ENCODE measurements around the gene FNDC3B.
A peak's percentile ranks its signal among the peaks of the same experiment; 100 is the strongest.

The FNDC3B gene

GRCh38 chr3:172044833-172045585 lies 5.6 kb downstream of the FNDC3B start:
- H3K27me3 ChIP-seq (ENCODE audit: insufficient read depth, low read length, poor library complexity, severe bottlenecking) = no peaks in the 10 kb centered on the region
- H3K9me3 ChIP-seq (ENCODE audit: insufficient read depth, low read depth, low read length) = no peaks in the 10 kb centered on the region
- peaks cover 31% of the 10 kb centered on the region for H3K4me1 ChIP-seq (ENCODE audit: insufficient read depth, low read length, poor library complexity, severe bottlenecking)
- peak overlapping the region; percentile 5 for H3K4me2 ChIP-seq (ENCODE audit: low read depth, low read length, poor library complexity, severe bottlenecking)
- H3K9ac ChIP-seq (ENCODE audit: low read depth, low read length, poor library complexity, severe bottlenecking) = no peak overlapping the region
- peaks cover 65% of the 10 kb centered on the region for H3K79me2 ChIP-seq (ENCODE audit: insufficient read depth, low read length)
- no peak for TF ChIP-seq CTCF (conservative IDR thresholded peaks at IDR 0.05; ENCODE audit: low read length)
- no peak for TF ChIP-seq EZH2phosphoT487 (IDR thresholded peaks at IDR 0.05; ENCODE audit: borderline replicate concordance)
- no peaks in the 10 kb centered on the region for H3F3A ChIP-seq (ENCODE audit: low read depth)
- no peaks in the 10 kb centered on the region for H3K36me3 ChIP-seq (ENCODE audit: insufficient read depth, low read length)
- H4K20me1 ChIP-seq (ENCODE audit: insufficient read depth, low read length, poor library complexity, severe bottlenecking) = peaks cover 27% of the 10 kb centered on the region
- H2AFZ ChIP-seq (ENCODE audit: low read length) = no peak overlapping the region
- no peaks in the 10 kb centered on the region for H3K9me2 ChIP-seq (replicated peaks; ENCODE audit: low read depth, low read length)
- no peak overlapping the region for H3K4me3 ChIP-seq (ENCODE audit: low read length, poor library complexity, severe bottlenecking)

GRCh38 chr3:172046268-172046915 lies 7.0 kb downstream of the FNDC3B start:
- TF ChIP-seq CTCF (conservative IDR thresholded peaks at IDR 0.05; ENCODE audit: low read length) = no peak
- Histone ChIP-seq H3K9ac (ENCODE audit: low read depth, low read length, poor library complexity, severe bottlenecking) (no peak overlapping the region), H4K20me1 (ENCODE audit: insufficient read depth, low read length, poor library complexity, severe bottlenecking) (peaks cover 19% of the 10 kb centered on the region), H3K9me3 (ENCODE audit: insufficient read depth, low read depth, low read length) (no peaks in the 10 kb centered on the region), H3K4me3 (ENCODE audit: low read length, poor library complexity, severe bottlenecking) (no peak overlapping the region), H3K9me2 (replicated peaks; ENCODE audit: low read depth, low read length) (no peaks in the 10 kb centered on the region), H2AFZ (ENCODE audit: low read length) (no peak overlapping the region), H3K36me3 (ENCODE audit: insufficient read depth, low read length) (no peaks in the 10 kb centered on the region), H3K4me2 (ENCODE audit: low read depth, low read length, poor library complexity, severe bottlenecking) (peak overlapping the region; percentile 21), H3K27me3 (ENCODE audit: insufficient read depth, low read length, poor library complexity, severe bottlenecking) (no peaks in the 10 kb centered on the region), H3F3A (ENCODE audit: low read depth) (no peaks in the 10 kb centered on the region), H3K79me2 (ENCODE audit: insufficient read depth, low read length) (peaks cover 51% of the 10 kb centered on the region), H3K4me1 (ENCODE audit: insufficient read depth, low read length, poor library complexity, severe bottlenecking) (peaks cover 24% of the 10 kb centered on the region)

DNA sequence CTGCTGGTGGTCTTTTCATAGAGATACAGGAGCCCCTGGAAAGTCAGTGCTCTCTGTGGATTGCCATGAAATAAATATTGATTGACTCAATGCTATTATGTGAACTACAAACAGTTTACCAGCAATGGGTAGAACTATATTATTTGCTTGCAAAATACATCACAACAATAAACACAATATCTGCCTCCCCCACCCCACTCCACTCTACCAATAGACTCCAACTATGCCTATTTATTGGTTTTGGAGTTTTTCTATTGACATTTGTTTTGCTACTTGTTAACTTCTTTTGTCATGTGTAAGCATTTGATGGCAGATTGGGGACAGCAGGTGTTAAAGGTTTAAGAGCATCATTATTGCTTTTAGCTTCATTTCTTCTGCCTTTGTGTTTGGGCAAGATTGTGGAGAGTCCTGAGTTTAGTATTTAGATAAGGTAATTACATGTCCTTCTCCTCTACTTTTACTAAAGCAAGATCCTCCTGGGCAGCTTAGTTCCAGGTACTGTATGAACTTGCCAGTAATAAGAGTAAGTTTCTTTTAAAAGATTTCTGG lies 8.3 kb downstream of the FNDC3B start:
- Histone ChIP-seq H3K9me2 (replicated peaks; ENCODE audit: low read depth, low read length) (no peaks in the 10 kb centered on the region), H3K4me3 (ENCODE audit: low read length, poor library complexity, severe bottlenecking) (no peak overlapping the region), H3K9ac (ENCODE audit: low read depth, low read length, poor library complexity, severe bottlenecking) (no peak overlapping the region), H3K27me3 (ENCODE audit: insufficient read depth, low read length, poor library complexity, severe bottlenecking) (no peaks in the 10 kb centered on the region), H3F3A (ENCODE audit: low read depth) (no peaks in the 10 kb centered on the region), H2AFZ (ENCODE audit: low read length) (no peak overlapping the region), H4K20me1 (ENCODE audit: insufficient read depth, low read length, poor library complexity, severe bottlenecking) (peaks cover 7% of the 10 kb centered on the region), H3K9me3 (ENCODE audit: insufficient read depth, low read depth, low read length) (no peaks in the 10 kb centered on the region), H3K4me2 (ENCODE audit: low read depth, low read length, poor library complexity, severe bottlenecking) (no peak overlapping the region), H3K4me1 (ENCODE audit: insufficient read depth, low read length, poor library complexity, severe bottlenecking) (peaks cover 12% of the 10 kb centered on the region), H3K79me2 (ENCODE audit: insufficient read depth, low read length) (peaks cover 47% of the 10 kb centered on the region), H3K36me3 (ENCODE audit: insufficient read depth, low read length) (no peaks in the 10 kb centered on the region)
- TF ChIP-seq EZH2phosphoT487 (IDR thresholded peaks at IDR 0.05; ENCODE audit: borderline replicate concordance) = no peak
- no peak for TF ChIP-seq CTCF (conservative IDR thresholded peaks at IDR 0.05; ENCODE audit: low read length)

Measured in Loucy (cell line).